Keratinocyte (primary cell): ENCODE measurements around the gene VEZF1. TPM values are rescaled to one million over a fixed set of nuclear protein-coding genes. Genes with fewer than 3 reads are reported as not detected.

Experiments
- DNase-seq: peaks from one replicate; pipeline ENCODE4 v3.0.0-alpha.2; 2011; ENCODE audit warnings: low read depth, missing footprints, low spot score
- FAIRE-seq: peaks from 2 replicates; lab custom pipeline; 2011; peaks lifted over from hg19 to GRCh38; lab: Jason Lieb, UNC
- H2AFZ ChIP-seq: 2 replicates; pipeline ENCODE4 v1.6.0; 2012; ENCODE audit warnings: low read length, control low read depth, inconsistent platforms; ENCODE audit not compliant: control insufficient read depth
- H3K27ac ChIP-seq: 2 replicates; pipeline ENCODE4 v1.5.1; 2011; ENCODE audit warnings: low read length; ENCODE audit not compliant: control insufficient read depth, insufficient read depth
- H3K27me3 ChIP-seq: 3 replicates; pipeline ENCODE4 v1.6.0; 2011; ENCODE audit warnings: low read length; ENCODE audit not compliant: control insufficient read depth, insufficient read depth; ENCODE audit errors: extremely low read depth
- H3K36me3 ChIP-seq, 2 experiments: 2 replicates in 1 of 2; 3 replicates in 1 of 2; pipeline ENCODE4 v1.5.1; 2011; ENCODE audit warnings: low read length in 2 of 2, mild to moderate bottlenecking in 1 of 2; ENCODE audit not compliant: control insufficient read depth in 2 of 2, insufficient read depth in 2 of 2; ENCODE audit errors: extremely low read depth in 1 of 2
- H3K4me1 ChIP-seq: 3 replicates; pipeline ENCODE4 v1.5.1; 2011; ENCODE audit warnings: low read length; ENCODE audit not compliant: control insufficient read depth, insufficient read depth; ENCODE audit errors: extremely low read depth
- H3K4me2 ChIP-seq: 3 replicates; pipeline ENCODE4 v1.6.0; 2011; ENCODE audit warnings: low read depth, low read length; ENCODE audit not compliant: control insufficient read depth, insufficient read depth; ENCODE audit errors: extremely low read depth
- H3K4me3 ChIP-seq, 3 experiments: fragments of 200-600 bp in 1 of 3; sonication (generic) in 1 of 3; 2 replicates in 2 of 3; 3 replicates in 1 of 3; pipeline ENCODE4 v1.5.1; 2011 to 2016; ENCODE audit warnings: low read length in 3 of 3, mild to moderate bottlenecking in 3 of 3, control low read depth in 2 of 3, inconsistent platforms in 1 of 3, low read depth in 1 of 3, mixed read lengths in 1 of 3, mixed run types in 1 of 3, moderate library complexity in 1 of 3; ENCODE audit not compliant: control insufficient read depth in 2 of 3, insufficient read depth in 2 of 3; ENCODE audit errors: extremely low read depth in 1 of 3
- H3K79me2 ChIP-seq: 2 replicates; pipeline ENCODE4 v1.6.0; 2012; ENCODE audit warnings: low read length; ENCODE audit not compliant: control insufficient read depth, insufficient read depth
- H3K9ac ChIP-seq: 3 replicates; pipeline ENCODE4 v1.6.0; 2011; ENCODE audit warnings: low read length; ENCODE audit not compliant: control insufficient read depth, insufficient read depth; ENCODE audit errors: extremely low read depth
- H3K9me1 ChIP-seq: 3 replicates; pipeline ENCODE4 v1.6.0; 2011; ENCODE audit warnings: low read length; ENCODE audit not compliant: control insufficient read depth, insufficient read depth; ENCODE audit errors: extremely low read depth
- H3K9me3 ChIP-seq: 2 replicates; pipeline ENCODE4 v1.5.1; 2012; ENCODE audit warnings: low read depth, low read length; ENCODE audit not compliant: control insufficient read depth
- H4K20me1 ChIP-seq: 3 replicates; pipeline ENCODE4 v1.6.0; 2011; ENCODE audit warnings: low read length; ENCODE audit not compliant: control insufficient read depth, insufficient read depth; ENCODE audit errors: extremely low read depth
- EZH2 ChIP-seq: IDR thresholded peaks from one replicate; pipeline ENCODE4 v1.6.1; 2012; ENCODE audit warnings: inconsistent platforms, mild to moderate bottlenecking, low read length, moderate library complexity
- dilution Hi-C: fragments of 300-500 bp; cut with MboI; formaldehyde crosslinking; loops from one replicate; pipeline ENCODE4 v1.7.0; 2020; ENCODE audit warnings: low sequenced_read_pairs; ENCODE audit not compliant: extremely low pct_ligation_motif_present
- polyA plus RNA-seq, 5 experiments: library from polyadenylated mRNA; depleted of rRNA in 3 of 5; stranded (reverse) in 3 of 5; stranded (forward) in 1 of 5; unstranded in 1 of 5; fragments of >200 nt; gene quantifications; 1 replicate in 1 of 5; 2 replicates in 3 of 5; 3 replicates in 1 of 5; pipeline versions ENCODE4 v1.2.1 to v1.2.3, GENCODE V29; 2011 to 2012; ENCODE audit warnings: missing spikeins in 2 of 5, low read depth in 1 of 5, low replicate concordance in 1 of 5
- TF ChIP-seq, protein P1 (sequence below), 3 experiments: IDR thresholded peaks in 1 of 3; conservative IDR thresholded peaks in 1 of 3; optimal IDR thresholded peaks in 1 of 3; 2 replicates in 2 of 3; 3 replicates in 1 of 3; pipeline versions ENCODE3 to v1.5.1; 2011; ENCODE audit warnings: low read length in 3 of 3, mild to moderate bottlenecking in 3 of 3, moderate library complexity in 2 of 3, control low read depth in 1 of 3, inconsistent platforms in 1 of 3; ENCODE audit not compliant: insufficient read depth in 2 of 3; ENCODE audit errors: extremely low read depth in 1 of 3

Gene VEZF1
- polyA plus RNA-seq, 1 donor (not counting 4 experiments of a cell fraction or from before 2014, with no cell fraction given) = 22.8 TPM

DNA sequence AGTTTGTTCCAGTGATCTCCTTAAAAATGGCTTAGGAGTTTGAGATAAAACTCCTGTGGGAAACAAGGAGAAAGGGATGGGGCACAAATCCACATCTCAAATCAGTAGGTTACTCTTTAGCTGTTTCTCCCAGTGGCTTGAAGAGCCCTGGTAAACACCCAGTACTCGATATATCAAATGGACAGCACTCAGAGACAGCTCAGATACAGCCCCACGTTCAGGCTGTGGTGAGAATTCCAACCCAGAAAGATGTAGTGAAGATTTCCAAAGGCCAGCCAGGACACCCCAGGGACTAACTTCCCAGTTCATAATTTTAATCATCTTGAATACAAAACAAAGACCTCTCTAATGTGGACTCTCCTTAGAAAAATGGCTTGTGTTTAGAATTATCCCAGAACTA lies 6.4 kb upstream of the VEZF1 start:
- DNase-seq = no peak
- Histone ChIP-seq H3K9me3 (no peaks in the 10 kb centered on the region), H3K36me3 (peaks cover 3 to 31% of the 10 kb centered on the region in 2 experiments), H3K9me1 (no peaks in the 10 kb centered on the region), H2AFZ (no peak overlapping the region), H3K79me2 (peaks cover 6% of the 10 kb centered on the region), H3K9ac (no peak overlapping the region), H3K27me3 (no peaks in the 10 kb centered on the region), H3K4me3 (no peak overlapping the region), H3K4me1 (no peaks in the 10 kb centered on the region), H4K20me1 (no peaks in the 10 kb centered on the region), H3K4me2 (no peak overlapping the region), H3K27ac (no peak overlapping the region)
- no peak for TF ChIP-seq EZH2
- TF ChIP-seq, protein P1, sequence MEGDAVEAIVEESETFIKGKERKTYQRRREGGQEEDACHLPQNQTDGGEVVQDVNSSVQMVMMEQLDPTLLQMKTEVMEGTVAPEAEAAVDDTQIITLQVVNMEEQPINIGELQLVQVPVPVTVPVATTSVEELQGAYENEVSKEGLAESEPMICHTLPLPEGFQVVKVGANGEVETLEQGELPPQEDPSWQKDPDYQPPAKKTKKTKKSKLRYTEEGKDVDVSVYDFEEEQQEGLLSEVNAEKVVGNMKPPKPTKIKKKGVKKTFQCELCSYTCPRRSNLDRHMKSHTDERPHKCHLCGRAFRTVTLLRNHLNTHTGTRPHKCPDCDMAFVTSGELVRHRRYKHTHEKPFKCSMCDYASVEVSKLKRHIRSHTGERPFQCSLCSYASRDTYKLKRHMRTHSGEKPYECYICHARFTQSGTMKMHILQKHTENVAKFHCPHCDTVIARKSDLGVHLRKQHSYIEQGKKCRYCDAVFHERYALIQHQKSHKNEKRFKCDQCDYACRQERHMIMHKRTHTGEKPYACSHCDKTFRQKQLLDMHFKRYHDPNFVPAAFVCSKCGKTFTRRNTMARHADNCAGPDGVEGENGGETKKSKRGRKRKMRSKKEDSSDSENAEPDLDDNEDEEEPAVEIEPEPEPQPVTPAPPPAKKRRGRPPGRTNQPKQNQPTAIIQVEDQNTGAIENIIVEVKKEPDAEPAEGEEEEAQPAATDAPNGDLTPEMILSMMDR (optimal IDR thresholded peaks at IDR 0.05 in 1 of 3, IDR thresholded peaks at IDR 0.05 in 1 of 3, conservative IDR thresholded peaks at IDR 0.05 in 1 of 3; ENCODE audit: extremely low read depth in 1 of 3, insufficient read depth in 2 of 3, low read length in 3 of 3) = no peak
- no peak for FAIRE-seq
- dilution Hi-C loops = no loop called here

GRCh38 chr17:57993471-57994365 lies 5.7 kb upstream of the VEZF1 start:
- no peak overlapping the region for H2AFZ ChIP-seq
- no peak overlapping the region for H3K4me2 ChIP-seq
- no peak for DNase-seq
- FAIRE-seq = no peak
- no peak overlapping the region for H3K27ac ChIP-seq
- H3K4me1 ChIP-seq = peaks cover 4% of the 10 kb centered on the region
- peaks cover 3 to 23% of the 10 kb centered on the region in 2 experiments for H3K36me3 ChIP-seq
- H3K9me1 ChIP-seq = no peaks in the 10 kb centered on the region
- TF ChIP-seq EZH2 = no peak
- TF ChIP-seq, protein P1 (optimal IDR thresholded peaks at IDR 0.05 in 1 of 3, IDR thresholded peaks at IDR 0.05 in 1 of 3, conservative IDR thresholded peaks at IDR 0.05 in 1 of 3; ENCODE audit: extremely low read depth in 1 of 3, insufficient read depth in 2 of 3, low read length in 3 of 3) = no peak
- H3K27me3 ChIP-seq = no peaks in the 10 kb centered on the region
- H3K9me3 ChIP-seq = no peaks in the 10 kb centered on the region
- dilution Hi-C loops = no loop called here
- peaks cover 3% of the 10 kb centered on the region for H3K79me2 ChIP-seq
- no peak overlapping the region for H3K4me3 ChIP-seq
- H4K20me1 ChIP-seq = no peaks in the 10 kb centered on the region
- H3K9ac ChIP-seq = no peak overlapping the region
